SK-N-SH (cell line): Measurements from ENCODE around the gene ST3GAL2.

ENCODE experiments used
- EP300 ChIP-seq, 2 experiments: IDR thresholded peaks; 2 replicates each; pipeline versions ENCODE4 v1.4.0 to v1.6.1; 2012; ENCODE audit warnings: borderline replicate concordance in 1 of 2, low read depth in 1 of 2, low read length in 1 of 2
- EZH2phosphoT487 ChIP-seq: fragments of 200-600 bp; sonication (generic); IDR thresholded peaks from 2 replicates; pipeline ENCODE4 v1.6.1; 2017; ENCODE audit warnings: low read depth, mixed run types, mild to moderate bottlenecking, antibody characterized with exemption, moderate library complexity, borderline replicate concordance
- POLR2AphosphoS5 ChIP-seq: IDR thresholded peaks from 2 replicates; pipeline ENCODE4 v1.6.1; 2012; ENCODE audit warnings: low read depth, low read length
- SIN3A ChIP-seq: IDR thresholded peaks from 2 replicates; pipeline ENCODE4 v1.6.1; 2012; ENCODE audit warnings: low read depth, mild to moderate bottlenecking, low read length, moderate library complexity, borderline replicate concordance
- TF ChIP-seq, protein P1 (sequence below): fragments of 200-600 bp; sonication (generic); IDR thresholded peaks from 2 replicates; pipeline ENCODE4 v1.6.1; 2017; ENCODE audit warnings: antibody characterized with exemption, mild to moderate bottlenecking, moderate library complexity
- TF ChIP-seq, protein P2 (sequence below): IDR thresholded peaks from 2 replicates; pipeline ENCODE4 v1.4.0; 2012; ENCODE audit warnings: low read depth
- TF ChIP-seq, protein P3 (sequence below): IDR thresholded peaks from 2 replicates; pipeline ENCODE4; 2012

DNA sequence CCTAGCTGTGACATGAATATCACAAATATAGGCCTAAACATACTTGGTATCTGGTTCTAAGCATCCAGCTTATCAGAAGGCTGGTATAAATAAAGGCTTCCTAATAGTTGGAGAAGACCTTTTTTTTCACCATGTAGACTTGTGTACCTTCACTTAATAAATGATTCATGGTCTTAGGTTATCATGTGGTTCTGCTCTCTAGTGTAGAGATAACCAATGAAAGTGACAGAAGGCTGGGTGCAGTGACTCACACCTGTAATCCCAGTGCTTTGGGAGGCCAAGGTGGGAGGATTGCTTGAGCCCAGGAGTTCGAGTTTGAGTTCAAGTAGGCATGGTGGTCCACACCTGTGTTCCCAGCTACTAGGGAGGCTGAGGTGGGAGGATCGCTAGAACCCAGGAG, 89.1 kb downstream of the ST3GAL2 start:
- TF ChIP-seq, protein P1, sequence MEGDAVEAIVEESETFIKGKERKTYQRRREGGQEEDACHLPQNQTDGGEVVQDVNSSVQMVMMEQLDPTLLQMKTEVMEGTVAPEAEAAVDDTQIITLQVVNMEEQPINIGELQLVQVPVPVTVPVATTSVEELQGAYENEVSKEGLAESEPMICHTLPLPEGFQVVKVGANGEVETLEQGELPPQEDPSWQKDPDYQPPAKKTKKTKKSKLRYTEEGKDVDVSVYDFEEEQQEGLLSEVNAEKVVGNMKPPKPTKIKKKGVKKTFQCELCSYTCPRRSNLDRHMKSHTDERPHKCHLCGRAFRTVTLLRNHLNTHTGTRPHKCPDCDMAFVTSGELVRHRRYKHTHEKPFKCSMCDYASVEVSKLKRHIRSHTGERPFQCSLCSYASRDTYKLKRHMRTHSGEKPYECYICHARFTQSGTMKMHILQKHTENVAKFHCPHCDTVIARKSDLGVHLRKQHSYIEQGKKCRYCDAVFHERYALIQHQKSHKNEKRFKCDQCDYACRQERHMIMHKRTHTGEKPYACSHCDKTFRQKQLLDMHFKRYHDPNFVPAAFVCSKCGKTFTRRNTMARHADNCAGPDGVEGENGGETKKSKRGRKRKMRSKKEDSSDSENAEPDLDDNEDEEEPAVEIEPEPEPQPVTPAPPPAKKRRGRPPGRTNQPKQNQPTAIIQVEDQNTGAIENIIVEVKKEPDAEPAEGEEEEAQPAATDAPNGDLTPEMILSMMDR: no peak
- TF ChIP-seq, protein P2, sequence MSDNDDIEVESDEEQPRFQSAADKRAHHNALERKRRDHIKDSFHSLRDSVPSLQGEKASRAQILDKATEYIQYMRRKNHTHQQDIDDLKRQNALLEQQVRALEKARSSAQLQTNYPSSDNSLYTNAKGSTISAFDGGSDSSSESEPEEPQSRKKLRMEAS: no peak
- TF ChIP-seq EZH2phosphoT487 (no peak), EP300 (IDR thresholded peaks at IDR 0.05; ENCODE audit: borderline replicate concordance in 1 of 2, low read depth in 1 of 2, low read length in 1 of 2) (no peak), POLR2AphosphoS5 (no peak), SIN3A (no peak)
- TF ChIP-seq, protein P3, sequence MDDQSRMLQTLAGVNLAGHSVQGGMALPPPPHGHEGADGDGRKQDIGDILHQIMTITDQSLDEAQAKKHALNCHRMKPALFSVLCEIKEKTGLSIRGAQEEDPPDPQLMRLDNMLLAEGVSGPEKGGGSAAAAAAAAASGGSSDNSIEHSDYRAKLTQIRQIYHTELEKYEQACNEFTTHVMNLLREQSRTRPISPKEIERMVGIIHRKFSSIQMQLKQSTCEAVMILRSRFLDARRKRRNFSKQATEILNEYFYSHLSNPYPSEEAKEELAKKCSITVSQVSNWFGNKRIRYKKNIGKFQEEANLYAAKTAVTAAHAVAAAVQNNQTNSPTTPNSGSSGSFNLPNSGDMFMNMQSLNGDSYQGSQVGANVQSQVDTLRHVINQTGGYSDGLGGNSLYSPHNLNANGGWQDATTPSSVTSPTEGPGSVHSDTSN: no peak
